ENCODE results near the gene NABP2. TPM values are rescaled to one million over a fixed set of nuclear protein-coding genes. Genes with fewer than 3 reads are reported as not detected.

NABP2 gene
- total and polyA plus RNA-seq, 10 of the 15 experiments (the other 5 are each of a cell fraction or from before 2014, with no cell fraction given), result 20.7 to 97.9 (median 60.9) TPM

- TF ChIP-seq ZBTB40 (IDR thresholded peaks at IDR 0.05; ENCODE audit: borderline replicate concordance) (peak; percentile 89), STAT3 (IDR thresholded peaks at IDR 0.05; ENCODE audit: low read depth, low read length) (no peak), ATF3 (IDR thresholded peaks at IDR 0.05; ENCODE audit: borderline replicate concordance, extremely low read depth, low read depth, low read length) (peak; percentile 49; the same call in 1 of the 2 replicates), SMAD5 (IDR thresholded peaks at IDR 0.05; ENCODE audit: low read depth) (no peak), ZNF274 (IDR thresholded peaks at IDR 0.05; ENCODE audit: insufficient read depth, insufficient read length) (no peak), NR2F1 (conservative IDR thresholded peaks at IDR 0.05) (peak; percentile 44; the same call in 1 of the 2 replicates), IKZF2 (IDR thresholded peaks at IDR 0.05) (peak; percentile 89 to 92), ZNF687 (IDR thresholded peaks at IDR 0.05) (no peak), SREBF1 (IDR thresholded peaks at IDR 0.05; ENCODE audit: low read length) (no peak), BHLHE40 (IDR thresholded peaks at IDR 0.05; ENCODE audit: borderline replicate concordance in 1 of 2, low read depth in 2 of 2, low read length in 1 of 2) (peak; percentile 70 to 89), RELB (IDR thresholded peaks at IDR 0.05; ENCODE audit: low read depth) (peak; percentile 92), TAF1 (IDR thresholded peaks at IDR 0.05; ENCODE audit: borderline replicate concordance, low read depth, low read length) (0 out of 2 replicates have a peak, but pooled peaks have one; percentile 46), BCL11A (IDR thresholded peaks at IDR 0.05; ENCODE audit: low read depth, low read length) (no peak), ATF2 (IDR thresholded peaks at IDR 0.05; ENCODE audit: low read length) (no peak), CREB1 (IDR thresholded peaks at IDR 0.05; ENCODE audit: low read depth) (peak; percentile 73), SP1 (IDR thresholded peaks at IDR 0.05; ENCODE audit: low read depth, low read length) (peak; percentile 93), FOXK2 (IDR thresholded peaks at IDR 0.05) (no peak), STAT1 (conservative IDR thresholded peaks at IDR 0.05) (no peak)
These were observed at the start of gene NABP2 (continued) for GRCh38 chr12:56224102-56224701.

Measured in GM12878 (cell line).